GM08714 (cell line): Measurements from ENCODE around the gene ATP2C2.

Source experiments
- H3K4me3 ChIP-seq: fragments of 200-500 bp; sonication (Bioruptor generic); 2 replicates; pipeline ENCODE4 v1.5.1; 2014; ENCODE audit warnings: mild to moderate bottlenecking, low read length, inconsistent platforms
- ZNF274 ChIP-seq: IDR thresholded peaks from 2 replicates; pipeline ENCODE4 v1.6.1; 2012; ENCODE audit warnings: mild to moderate bottlenecking, low read depth, low read length

The ATP2C2 gene

GRCh38 chr16:84461413-84462295, 93.3 kb downstream of the ATP2C2 start:
- no peak for TF ChIP-seq ZNF274
- H3K4me3 ChIP-seq, result no peak overlapping the region

- no peak overlapping the region for H3K4me3 ChIP-seq
- no peak for TF ChIP-seq ZNF274
Measured at GRCh38 chr16:84462296-84463210, 94.2 kb downstream of the ATP2C2 start.

GRCh38 chr16:84463221-84463620, 94.9 kb downstream of the ATP2C2 start:
- H3K4me3 ChIP-seq, result no peak overlapping the region
- TF ChIP-seq ZNF274, result no peak

GRCh38 chr16:84464116-84464515, 95.8 kb downstream of the ATP2C2 start:
- TF ChIP-seq ZNF274, result no peak
- no peak overlapping the region for H3K4me3 ChIP-seq

GRCh38 chr16:84465154-84465553, 96.8 kb downstream of the ATP2C2 start:
- TF ChIP-seq ZNF274, result no peak

GRCh38 chr16:84466692-84467091, 98.4 kb downstream of the ATP2C2 start:
- TF ChIP-seq ZNF274, result no peak
- H3K4me3 ChIP-seq, result no peak overlapping the region

More at GRCh38 chr16:84465154-84465553, 96.8 kb downstream of the ATP2C2 start:
- H3K4me3 ChIP-seq, result no peak overlapping the region

- no peak for TF ChIP-seq ZNF274
- H3K4me3 ChIP-seq, result no peak overlapping the region
Measured at GRCh38 chr16:84467256-84467655, 98.9 kb downstream of the ATP2C2 start.

- no peak overlapping the region for H3K4me3 ChIP-seq
- no peak for TF ChIP-seq ZNF274
Measured at GRCh38 chr16:84467709-84468108, 99.4 kb downstream of the ATP2C2 start.

- TF ChIP-seq ZNF274, result no peak
- H3K4me3 ChIP-seq, result no peak overlapping the region
Measured at GRCh38 chr16:84471316-84471715, 103.0 kb downstream of the ATP2C2 start.

GRCh38 chr16:84471966-84472365, 103.6 kb downstream of the ATP2C2 start:
- TF ChIP-seq ZNF274, result no peak
- no peak overlapping the region for H3K4me3 ChIP-seq

GRCh38 chr16:84475643-84476240, 107.4 kb downstream of the ATP2C2 start:
- TF ChIP-seq ZNF274, result no peak
- H3K4me3 ChIP-seq, result no peak overlapping the region

- TF ChIP-seq ZNF274, result no peak
- no peak overlapping the region for H3K4me3 ChIP-seq
Measured at GRCh38 chr16:84476401-84476800, 108.1 kb downstream of the ATP2C2 start.

GRCh38 chr16:84477661-84478060, 109.3 kb downstream of the ATP2C2 start:
- H3K4me3 ChIP-seq, result no peak overlapping the region
- TF ChIP-seq ZNF274, result no peak

GRCh38 chr16:84478172-84478947, 110.0 kb downstream of the ATP2C2 start:
- H3K4me3 ChIP-seq, result no peak overlapping the region
- no peak for TF ChIP-seq ZNF274
